ENCODE data around the gene BNC1.

DNA sequence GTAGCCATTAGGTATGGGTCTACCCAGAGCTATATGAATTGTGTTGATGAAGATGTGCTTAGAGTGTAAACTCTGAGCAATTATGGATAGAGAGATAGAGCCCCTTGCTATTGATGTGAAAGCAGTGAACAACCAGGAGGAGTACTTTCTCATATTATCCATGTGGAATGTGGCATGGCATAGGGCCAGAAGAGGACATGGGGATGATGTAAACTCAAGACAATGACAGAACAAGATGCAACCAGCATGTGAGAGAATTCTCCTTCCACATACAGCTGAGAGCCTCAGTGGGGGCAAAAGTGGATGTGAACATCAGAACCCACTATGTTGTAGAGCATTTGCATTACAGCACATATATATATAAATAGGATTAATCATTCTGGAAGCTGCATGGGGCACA is 36.4 kb upstream of the BNC1 start:
- TF ChIP-seq, protein P1, sequence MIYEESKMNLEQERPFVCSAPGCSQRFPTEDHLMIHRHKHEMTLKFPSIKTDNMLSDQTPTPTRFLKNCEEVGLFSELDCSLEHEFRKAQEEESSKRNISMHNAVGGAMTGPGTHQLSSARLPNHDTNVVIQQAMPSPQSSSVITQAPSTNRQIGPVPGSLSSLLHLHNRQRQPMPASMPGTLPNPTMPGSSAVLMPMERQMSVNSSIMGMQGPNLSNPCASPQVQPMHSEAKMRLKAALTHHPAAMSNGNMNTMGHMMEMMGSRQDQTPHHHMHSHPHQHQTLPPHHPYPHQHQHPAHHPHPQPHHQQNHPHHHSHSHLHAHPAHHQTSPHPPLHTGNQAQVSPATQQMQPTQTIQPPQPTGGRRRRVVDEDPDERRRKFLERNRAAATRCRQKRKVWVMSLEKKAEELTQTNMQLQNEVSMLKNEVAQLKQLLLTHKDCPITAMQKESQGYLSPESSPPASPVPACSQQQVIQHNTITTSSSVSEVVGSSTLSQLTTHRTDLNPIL (CRISPR knock-in tag; IDR thresholded peaks at IDR 0.05; ENCODE audit: low read depth), result no peak
- no peak for TF ChIP-seq ZFP3 (CRISPR knock-in tag; IDR thresholded peaks at IDR 0.05)
- no peak for TF ChIP-seq ZFP30 (CRISPR knock-in tag; IDR thresholded peaks at IDR 0.05)
- no peak for TF ChIP-seq TCF4 (CRISPR knock-in tag; IDR thresholded peaks at IDR 0.05; ENCODE audit: borderline replicate concordance)
- TF ChIP-seq ZNF8 (CRISPR knock-in tag; IDR thresholded peaks at IDR 0.05), result no peak
- no peak for TF ChIP-seq TOX (CRISPR knock-in tag; IDR thresholded peaks at IDR 0.05; ENCODE audit: borderline replicate concordance)
- no peak for TF ChIP-seq ZC3H10 (CRISPR knock-in tag; IDR thresholded peaks at IDR 0.05)
- no peak for TF ChIP-seq CSDC2 (CRISPR knock-in tag; IDR thresholded peaks at IDR 0.05)
- no peak for TF ChIP-seq CSRNP3 (CRISPR knock-in tag; IDR thresholded peaks at IDR 0.05)
- no peak for TF ChIP-seq OSR1 (CRISPR knock-in tag; IDR thresholded peaks at IDR 0.05)
- TF ChIP-seq ISL1 (CRISPR knock-in tag; IDR thresholded peaks at IDR 0.05), result no peak
- no peak for TF ChIP-seq ZNF70 (CRISPR knock-in tag; IDR thresholded peaks at IDR 0.05)
- no peak for TF ChIP-seq ARNTL (CRISPR knock-in tag; IDR thresholded peaks at IDR 0.05; ENCODE audit: borderline replicate concordance, low read depth)

Data from SK-N-SH treated with all-trans-retinoic acid at 6 μM for 48 hours (cell line).